ENCODE results near the gene MCM3AP.

Gene MCM3AP

DNA sequence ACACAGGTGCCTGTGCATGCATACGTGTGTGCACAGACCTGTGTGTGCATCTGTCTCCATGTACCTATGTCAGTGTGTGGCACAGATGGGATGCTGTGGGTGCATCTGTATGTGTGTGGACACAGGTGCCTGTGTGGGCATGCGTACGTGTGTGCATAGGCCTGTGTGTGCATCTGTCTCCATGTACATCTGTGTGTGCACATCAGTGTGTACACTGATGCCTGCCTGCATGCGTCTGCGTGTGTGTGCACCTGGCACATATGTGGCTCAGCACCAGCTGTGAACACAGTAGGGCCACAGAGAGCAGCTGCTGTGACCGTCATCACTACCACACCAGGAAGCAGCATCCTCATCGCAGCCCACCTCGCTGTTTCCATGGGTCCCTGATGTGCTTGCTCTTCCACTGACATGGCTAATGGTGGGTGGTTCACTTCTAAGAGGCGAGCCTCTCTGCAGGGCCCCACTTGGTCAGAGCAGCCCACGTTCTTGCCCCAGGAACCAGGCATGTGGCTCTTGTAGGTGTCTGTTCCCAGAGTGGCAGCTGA is 91.5 kb downstream of the MCM3AP start:
- no peak for ATAC-seq
- TF ChIP-seq, protein P1, sequence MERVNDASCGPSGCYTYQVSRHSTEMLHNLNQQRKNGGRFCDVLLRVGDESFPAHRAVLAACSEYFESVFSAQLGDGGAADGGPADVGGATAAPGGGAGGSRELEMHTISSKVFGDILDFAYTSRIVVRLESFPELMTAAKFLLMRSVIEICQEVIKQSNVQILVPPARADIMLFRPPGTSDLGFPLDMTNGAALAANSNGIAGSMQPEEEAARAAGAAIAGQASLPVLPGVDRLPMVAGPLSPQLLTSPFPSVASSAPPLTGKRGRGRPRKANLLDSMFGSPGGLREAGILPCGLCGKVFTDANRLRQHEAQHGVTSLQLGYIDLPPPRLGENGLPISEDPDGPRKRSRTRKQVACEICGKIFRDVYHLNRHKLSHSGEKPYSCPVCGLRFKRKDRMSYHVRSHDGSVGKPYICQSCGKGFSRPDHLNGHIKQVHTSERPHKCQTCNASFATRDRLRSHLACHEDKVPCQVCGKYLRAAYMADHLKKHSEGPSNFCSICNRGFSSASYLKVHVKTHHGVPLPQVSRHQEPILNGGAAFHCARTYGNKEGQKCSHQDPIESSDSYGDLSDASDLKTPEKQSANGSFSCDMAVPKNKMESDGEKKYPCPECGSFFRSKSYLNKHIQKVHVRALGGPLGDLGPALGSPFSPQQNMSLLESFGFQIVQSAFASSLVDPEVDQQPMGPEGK (CRISPR knock-in tag; IDR thresholded peaks at IDR 0.05; ENCODE audit: borderline replicate concordance): no peak
- TF ChIP-seq TOX (CRISPR knock-in tag; IDR thresholded peaks at IDR 0.05; ENCODE audit: borderline replicate concordance): no peak
- TF ChIP-seq, protein P2, sequence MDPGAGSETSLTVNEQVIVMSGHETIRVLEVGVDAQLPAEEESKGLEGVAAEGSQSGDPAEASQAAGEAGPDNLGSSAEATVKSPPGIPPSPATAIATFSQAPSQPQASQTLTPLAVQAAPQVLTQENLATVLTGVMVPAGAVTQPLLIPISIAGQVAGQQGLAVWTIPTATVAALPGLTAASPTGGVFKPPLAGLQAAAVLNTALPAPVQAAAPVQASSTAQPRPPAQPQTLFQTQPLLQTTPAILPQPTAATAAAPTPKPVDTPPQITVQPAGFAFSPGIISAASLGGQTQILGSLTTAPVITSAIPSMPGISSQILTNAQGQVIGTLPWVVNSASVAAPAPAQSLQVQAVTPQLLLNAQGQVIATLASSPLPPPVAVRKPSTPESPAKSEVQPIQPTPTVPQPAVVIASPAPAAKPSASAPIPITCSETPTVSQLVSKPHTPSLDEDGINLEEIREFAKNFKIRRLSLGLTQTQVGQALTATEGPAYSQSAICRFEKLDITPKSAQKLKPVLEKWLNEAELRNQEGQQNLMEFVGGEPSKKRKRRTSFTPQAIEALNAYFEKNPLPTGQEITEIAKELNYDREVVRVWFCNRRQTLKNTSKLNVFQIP (CRISPR knock-in tag; IDR thresholded peaks at IDR 0.05; ENCODE audit: borderline replicate concordance, low read depth): no peak
- TF ChIP-seq, protein P3, sequence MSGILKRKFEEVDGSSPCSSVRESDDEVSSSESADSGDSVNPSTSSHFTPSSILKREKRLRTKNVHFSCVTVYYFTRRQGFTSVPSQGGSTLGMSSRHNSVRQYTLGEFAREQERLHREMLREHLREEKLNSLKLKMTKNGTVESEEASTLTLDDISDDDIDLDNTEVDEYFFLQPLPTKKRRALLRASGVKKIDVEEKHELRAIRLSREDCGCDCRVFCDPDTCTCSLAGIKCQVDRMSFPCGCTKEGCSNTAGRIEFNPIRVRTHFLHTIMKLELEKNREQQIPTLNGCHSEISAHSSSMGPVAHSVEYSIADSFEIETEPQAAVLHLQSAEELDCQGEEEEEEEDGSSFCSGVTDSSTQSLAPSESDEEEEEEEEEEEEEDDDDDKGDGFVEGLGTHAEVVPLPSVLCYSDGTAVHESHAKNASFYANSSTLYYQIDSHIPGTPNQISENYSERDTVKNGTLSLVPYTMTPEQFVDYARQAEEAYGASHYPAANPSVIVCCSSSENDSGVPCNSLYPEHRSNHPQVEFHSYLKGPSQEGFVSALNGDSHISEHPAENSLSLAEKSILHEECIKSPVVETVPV (CRISPR knock-in tag; IDR thresholded peaks at IDR 0.05): no peak
- TF ChIP-seq ESRRG (CRISPR knock-in tag; IDR thresholded peaks at IDR 0.05): no peak
- no peak for TF ChIP-seq ZNF565 (CRISPR knock-in tag; conservative IDR thresholded peaks at IDR 0.05; ENCODE audit: low read depth)
- TF ChIP-seq ZC3H10 (CRISPR knock-in tag; IDR thresholded peaks at IDR 0.05): no peak
- TF ChIP-seq PPARA (CRISPR knock-in tag; IDR thresholded peaks at IDR 0.05; ENCODE audit: borderline replicate concordance): no peak
- no peak for TF ChIP-seq BACH2 (CRISPR knock-in tag; IDR thresholded peaks at IDR 0.05; ENCODE audit: borderline replicate concordance)
- no peak for TF ChIP-seq RARB (CRISPR knock-in tag; IDR thresholded peaks at IDR 0.05)
- TF ChIP-seq, protein P4, sequence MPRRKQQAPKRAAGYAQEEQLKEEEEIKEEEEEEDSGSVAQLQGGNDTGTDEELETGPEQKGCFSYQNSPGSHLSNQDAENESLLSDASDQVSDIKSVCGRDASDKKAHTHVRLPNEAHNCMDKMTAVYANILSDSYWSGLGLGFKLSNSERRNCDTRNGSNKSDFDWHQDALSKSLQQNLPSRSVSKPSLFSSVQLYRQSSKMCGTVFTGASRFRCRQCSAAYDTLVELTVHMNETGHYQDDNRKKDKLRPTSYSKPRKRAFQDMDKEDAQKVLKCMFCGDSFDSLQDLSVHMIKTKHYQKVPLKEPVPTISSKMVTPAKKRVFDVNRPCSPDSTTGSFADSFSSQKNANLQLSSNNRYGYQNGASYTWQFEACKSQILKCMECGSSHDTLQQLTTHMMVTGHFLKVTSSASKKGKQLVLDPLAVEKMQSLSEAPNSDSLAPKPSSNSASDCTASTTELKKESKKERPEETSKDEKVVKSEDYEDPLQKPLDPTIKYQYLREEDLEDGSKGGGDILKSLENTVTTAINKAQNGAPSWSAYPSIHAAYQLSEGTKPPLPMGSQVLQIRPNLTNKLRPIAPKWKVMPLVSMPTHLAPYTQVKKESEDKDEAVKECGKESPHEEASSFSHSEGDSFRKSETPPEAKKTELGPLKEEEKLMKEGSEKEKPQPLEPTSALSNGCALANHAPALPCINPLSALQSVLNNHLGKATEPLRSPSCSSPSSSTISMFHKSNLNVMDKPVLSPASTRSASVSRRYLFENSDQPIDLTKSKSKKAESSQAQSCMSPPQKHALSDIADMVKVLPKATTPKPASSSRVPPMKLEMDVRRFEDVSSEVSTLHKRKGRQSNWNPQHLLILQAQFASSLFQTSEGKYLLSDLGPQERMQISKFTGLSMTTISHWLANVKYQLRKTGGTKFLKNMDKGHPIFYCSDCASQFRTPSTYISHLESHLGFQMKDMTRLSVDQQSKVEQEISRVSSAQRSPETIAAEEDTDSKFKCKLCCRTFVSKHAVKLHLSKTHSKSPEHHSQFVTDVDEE (CRISPR knock-in tag; IDR thresholded peaks at IDR 0.05): no peak
- no peak for TF ChIP-seq ZNF8 (CRISPR knock-in tag; IDR thresholded peaks at IDR 0.05)
- TF ChIP-seq ZNF70 (CRISPR knock-in tag; IDR thresholded peaks at IDR 0.05): no peak
- no peak for TF ChIP-seq OSR1 (CRISPR knock-in tag; IDR thresholded peaks at IDR 0.05)
- no peak for TF ChIP-seq ISL1 (CRISPR knock-in tag; IDR thresholded peaks at IDR 0.05)
- TF ChIP-seq TCF4 (CRISPR knock-in tag; IDR thresholded peaks at IDR 0.05; ENCODE audit: borderline replicate concordance): no peak
- TF ChIP-seq CSDC2 (CRISPR knock-in tag; IDR thresholded peaks at IDR 0.05): no peak
- TF ChIP-seq, protein P5, sequence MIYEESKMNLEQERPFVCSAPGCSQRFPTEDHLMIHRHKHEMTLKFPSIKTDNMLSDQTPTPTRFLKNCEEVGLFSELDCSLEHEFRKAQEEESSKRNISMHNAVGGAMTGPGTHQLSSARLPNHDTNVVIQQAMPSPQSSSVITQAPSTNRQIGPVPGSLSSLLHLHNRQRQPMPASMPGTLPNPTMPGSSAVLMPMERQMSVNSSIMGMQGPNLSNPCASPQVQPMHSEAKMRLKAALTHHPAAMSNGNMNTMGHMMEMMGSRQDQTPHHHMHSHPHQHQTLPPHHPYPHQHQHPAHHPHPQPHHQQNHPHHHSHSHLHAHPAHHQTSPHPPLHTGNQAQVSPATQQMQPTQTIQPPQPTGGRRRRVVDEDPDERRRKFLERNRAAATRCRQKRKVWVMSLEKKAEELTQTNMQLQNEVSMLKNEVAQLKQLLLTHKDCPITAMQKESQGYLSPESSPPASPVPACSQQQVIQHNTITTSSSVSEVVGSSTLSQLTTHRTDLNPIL (CRISPR knock-in tag; IDR thresholded peaks at IDR 0.05; ENCODE audit: low read depth): no peak
- no peak for TF ChIP-seq ZFP30 (CRISPR knock-in tag; IDR thresholded peaks at IDR 0.05)

DNA sequence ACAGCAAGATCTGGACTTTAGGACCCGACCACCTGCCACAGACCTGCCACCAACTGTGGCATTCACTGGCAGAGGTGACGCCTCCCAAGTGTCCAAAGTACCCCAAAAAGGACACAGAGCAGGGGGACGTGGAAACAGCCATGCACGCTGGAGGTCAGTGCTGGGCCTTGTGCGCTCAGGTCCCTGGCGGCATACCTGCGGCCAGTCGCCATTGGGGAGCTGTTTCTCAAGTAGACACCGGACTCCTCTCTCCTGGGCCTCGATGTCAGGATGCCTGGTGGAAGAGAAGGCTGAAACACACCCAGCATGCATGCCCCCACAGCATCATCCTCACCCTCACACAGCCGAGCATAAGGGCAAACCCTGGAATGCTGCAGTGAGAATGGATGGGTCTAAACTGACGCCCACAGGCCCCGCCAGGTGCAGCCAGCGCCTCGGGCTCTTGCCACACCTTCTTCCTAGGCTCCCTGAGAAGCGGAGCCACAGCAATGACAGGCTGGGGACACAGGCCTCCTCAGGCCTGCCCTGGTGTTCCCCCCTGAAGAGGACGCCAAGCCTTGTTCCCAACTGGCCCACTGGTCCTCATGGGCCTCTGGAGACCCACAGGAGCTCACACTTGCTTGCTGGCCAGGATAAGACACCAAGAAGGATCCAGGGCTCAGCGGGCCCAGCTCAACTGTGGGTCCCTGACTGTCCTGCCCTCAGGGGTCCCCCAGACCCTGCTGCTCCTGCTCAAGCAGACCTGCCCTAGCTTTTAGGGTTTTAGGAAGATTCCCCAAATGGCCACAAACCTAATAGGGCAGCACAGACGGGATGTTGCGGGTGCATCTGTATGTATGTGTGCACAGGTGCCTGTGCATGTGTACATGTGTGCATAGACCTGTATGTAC is 93.5 kb downstream of the MCM3AP start:
- TF ChIP-seq ZNF565 (CRISPR knock-in tag; conservative IDR thresholded peaks at IDR 0.05; ENCODE audit: low read depth): no peak
- no peak for TF ChIP-seq ZC3H10 (CRISPR knock-in tag; IDR thresholded peaks at IDR 0.05)
- no peak for TF ChIP-seq ZNF8 (CRISPR knock-in tag; IDR thresholded peaks at IDR 0.05)
- no peak for ATAC-seq

DNA sequence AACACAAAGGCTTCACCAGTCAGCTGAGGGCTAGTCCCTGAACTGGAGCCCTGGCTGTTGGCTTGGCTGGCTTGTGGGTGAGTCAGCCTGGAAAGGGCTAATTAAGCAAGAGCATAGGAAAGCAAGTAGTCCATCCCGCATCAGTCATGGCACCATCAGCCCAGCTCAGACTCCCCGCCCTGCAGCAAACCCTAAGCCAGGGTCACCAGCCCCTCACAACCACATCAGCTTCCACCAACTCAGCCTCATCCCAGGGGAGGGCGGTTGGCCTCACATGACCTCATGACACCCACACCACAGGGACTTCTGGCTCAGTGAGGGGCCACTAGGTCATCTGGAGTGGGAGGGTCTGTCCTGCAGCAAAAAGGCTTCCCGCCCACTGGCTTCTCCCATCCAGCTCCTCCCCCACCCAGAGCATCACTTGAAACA is 94.1 kb downstream of the MCM3AP start:
- peak; percentile 90 for ATAC-seq
- TF ChIP-seq ZNF565 (CRISPR knock-in tag; conservative IDR thresholded peaks at IDR 0.05; ENCODE audit: low read depth) (no peak), PPARA (CRISPR knock-in tag; IDR thresholded peaks at IDR 0.05; ENCODE audit: borderline replicate concordance) (no peak)
